Measurements from ENCODE around the gene CDC42BPB.

DNA sequence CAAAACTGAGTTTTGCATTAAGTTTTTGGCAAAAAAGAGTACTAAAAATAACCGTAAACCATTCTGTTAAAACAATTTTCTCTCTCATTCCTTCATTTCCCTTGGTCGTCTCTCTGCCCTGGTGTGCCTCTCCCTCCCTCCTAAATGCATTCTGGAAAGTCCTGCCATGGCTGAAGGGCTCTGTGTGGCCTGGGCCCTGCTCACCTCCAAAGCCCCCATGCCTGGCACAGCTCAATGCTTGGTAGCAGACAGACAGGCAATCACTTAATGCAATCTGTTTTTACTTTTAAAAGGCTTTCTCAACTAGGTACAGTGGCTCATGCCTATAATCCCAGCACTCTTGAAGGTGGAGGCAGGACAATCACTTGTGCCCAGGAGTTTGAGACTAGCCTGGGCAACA is 47.8 kb downstream of the CDC42BPB start:
- TF ChIP-seq ZNF274 (IDR thresholded peaks at IDR 0.05; ENCODE audit: low read depth, low read length) (no peak), YY1 (IDR thresholded peaks at IDR 0.05; ENCODE audit: insufficient read depth, insufficient read length) (no peak), SUZ12 (IDR thresholded peaks at IDR 0.05; ENCODE audit: extremely low read depth, insufficient read depth, insufficient read length) (no peak)

Data from NT2/D1 (cell line).